NCI-H146 treated with DMSO at 0.1 percent for 48 hours (cell line): Measurements from ENCODE around the gene PRKAR2B.

Experiments used
- DNase-seq: peaks from one replicate; lab custom pipeline; 2025; ENCODE audit not compliant: unreplicated experiment; lab: John Stamatoyannopoulos, UW

Gene PRKAR2B

DNA sequence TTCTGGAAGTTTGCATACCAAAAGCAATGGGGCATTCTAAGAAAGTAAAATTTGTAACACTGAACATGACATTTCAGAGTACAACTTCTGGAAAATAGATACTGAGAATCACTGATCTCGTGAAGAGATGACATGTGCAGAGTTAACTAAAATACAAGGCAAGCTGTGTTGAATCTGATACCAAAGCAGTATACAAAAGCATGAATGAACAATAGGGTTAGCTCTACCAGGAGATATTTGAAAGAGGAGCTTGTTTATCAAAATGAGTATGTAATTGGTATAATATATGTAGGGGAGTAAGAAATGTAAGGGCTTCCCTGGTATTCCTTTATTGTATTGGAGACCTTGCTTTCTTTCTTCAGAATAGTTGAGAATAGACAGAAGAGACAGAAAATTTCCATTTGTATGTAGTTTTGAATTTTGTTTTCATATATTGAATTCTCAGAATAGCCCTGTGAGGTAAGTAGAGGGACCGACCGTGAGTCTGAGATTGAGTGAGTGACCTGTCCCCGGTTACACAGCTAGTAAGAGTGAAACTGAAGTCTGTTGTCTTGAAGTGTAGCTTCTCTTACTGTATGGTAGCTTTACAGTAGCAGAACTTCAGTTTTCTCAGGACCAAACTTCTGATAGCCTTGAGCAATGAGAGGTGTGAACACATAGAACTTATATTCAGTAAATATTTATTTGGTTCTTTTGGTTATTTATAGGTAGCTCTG, 129.3 kb downstream of the PRKAR2B start:
- no peak for DNase-seq

DNA sequence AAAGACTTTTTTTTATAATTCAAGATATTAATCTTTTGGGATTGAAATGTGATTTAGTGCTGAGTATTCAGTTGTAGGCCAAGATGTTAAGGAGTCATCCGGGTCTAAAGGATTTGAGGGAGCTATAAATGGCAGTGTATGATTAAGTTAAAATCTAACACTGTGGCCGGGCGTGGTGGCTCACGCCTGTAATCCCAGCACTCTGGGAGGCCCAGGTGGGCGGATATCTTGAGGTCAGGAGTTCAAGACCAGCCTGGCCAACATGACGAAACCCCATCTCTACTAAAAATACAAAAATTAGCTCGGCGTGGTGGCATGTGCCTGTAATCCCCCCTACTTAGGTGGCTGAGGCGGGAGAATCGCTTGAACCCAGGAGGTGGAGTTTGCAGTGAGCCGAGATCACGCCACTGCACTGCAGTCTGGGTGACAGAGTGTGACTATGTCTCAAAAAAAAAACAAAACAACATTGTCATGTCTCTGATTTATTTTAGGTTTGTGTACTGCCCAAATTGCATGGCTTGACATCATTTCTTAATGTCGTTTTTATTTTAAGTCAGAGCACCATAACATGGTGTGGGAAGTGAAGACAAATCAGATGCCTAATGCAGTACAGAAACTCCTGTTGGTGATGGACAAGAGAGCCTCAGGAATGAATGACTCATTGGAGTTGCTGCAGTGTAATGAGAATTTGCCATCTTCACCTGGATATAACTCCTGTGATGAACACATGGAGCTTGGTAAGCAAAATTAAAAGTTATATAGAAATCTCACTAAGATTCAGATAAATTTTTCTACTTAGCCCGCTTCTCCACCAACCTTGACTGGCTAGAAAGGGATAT, 135.0 kb downstream of the PRKAR2B start:
- DNase-seq = no peak

DNA sequence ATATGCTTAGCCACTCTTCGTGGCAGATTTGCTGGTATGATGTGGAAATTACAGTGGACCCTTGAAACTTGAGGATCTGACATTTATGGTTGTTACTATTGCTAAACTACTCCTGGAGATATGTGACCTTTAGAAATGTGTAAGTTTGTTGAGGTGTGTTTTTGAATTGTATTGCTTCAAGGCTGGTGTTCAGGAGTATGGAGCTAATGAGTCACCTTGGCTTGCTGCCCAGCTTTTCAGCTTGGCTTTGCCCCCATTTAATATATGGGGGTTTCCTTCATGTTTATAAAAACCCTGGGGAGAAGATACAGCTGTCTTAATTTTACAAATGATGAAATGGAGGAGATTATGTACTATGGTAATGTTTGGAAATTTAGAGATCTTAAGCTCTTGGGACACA, 135.9 kb downstream of the PRKAR2B start:
- no peak for DNase-seq

DNA sequence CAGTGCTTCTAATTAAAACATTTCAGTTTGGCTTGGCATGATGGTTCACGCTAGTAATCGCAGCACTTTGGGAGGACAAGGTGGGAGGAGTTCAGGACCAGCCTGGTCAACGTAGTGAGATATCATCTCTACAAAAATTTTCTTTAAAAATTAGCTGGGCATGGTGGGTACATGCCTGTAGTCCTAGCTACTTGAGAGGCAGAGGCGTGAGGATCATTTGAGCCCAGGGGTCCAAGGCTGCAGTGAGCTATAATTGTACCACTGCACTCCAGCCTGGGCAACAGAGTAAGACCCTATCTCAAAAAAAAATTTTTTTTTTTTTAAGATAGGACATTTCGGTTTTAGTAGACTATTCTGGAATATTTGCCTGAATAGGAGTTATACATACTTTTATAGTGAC, 136.7 kb downstream of the PRKAR2B start:
- DNase-seq = no peak

DNA sequence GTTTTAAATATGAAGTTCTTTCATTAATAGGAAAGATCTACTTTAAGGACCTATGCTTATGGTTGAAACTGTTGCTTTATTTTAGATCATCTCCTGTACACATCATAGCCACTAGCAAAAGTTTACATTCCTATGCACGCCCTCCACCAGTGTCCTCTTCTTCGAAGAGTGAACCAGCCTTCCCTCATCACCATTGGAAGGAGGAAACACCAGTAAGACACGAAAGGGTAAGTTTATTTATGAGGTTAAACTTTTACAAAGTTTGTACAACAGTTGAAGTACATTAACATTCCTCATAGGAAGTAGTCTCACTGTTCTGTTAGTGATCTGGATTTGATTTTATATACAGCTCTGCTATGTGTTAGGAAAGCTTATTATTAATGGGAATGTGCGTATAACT, 141.2 kb downstream of the PRKAR2B start:
- DNase-seq = no peak

DNA sequence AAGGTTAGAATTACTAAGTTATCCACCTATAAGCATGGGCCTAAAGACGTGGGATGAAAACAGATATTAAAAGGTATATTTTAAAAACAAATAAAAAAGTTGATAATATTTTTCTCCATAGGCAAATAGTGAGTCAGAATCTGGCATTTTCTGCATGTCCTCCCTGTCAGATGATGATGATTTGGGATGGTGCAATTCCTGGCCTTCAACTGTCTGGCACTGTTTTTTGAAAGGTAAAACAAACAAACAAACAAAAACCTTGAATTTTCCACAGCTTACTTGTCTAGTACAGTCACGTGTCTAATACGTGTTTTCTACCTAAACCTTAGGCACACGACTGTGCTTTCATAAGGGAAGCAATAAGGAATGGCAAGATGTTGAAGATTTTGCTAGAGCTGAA, 141.7 kb downstream of the PRKAR2B start:
- no peak for DNase-seq

DNA sequence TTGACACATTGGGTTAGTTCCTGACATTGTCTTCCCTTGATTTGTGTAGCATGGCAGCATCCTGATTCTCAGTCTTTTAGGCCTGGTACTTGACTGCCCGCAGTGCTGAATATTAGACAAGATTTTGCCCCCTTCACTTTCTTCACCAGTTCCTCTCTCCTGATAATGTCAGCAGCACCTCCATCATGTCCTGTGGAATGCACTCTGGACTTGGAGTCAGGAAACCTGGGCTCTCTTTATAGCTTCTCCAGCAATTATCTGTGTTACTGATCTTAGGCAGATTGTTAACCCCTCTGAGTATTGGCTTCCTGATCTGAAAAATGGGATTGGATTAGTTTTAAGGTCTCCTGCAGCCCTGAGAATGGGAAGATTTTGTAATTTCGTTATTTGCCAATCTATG, 143.3 kb downstream of the PRKAR2B start:
- DNase-seq = no peak

DNA sequence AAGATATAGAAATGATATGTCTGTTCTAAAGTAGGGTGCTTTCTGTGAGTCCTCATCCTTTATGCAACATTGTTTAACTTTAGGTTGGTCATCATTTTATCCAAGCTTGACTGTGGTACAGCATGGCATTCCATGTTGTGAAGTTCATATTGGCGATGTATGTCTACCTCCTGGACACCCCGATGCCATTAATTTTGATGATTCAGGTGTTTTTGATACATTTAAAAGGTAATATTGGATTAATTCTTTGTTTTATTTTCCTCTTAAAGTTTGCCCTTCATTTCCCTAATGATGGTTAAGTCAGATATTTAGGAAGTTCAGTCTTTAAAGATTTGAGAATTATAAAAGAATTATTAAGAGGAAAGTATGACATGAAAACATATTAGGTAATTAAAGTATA, 145.6 kb downstream of the PRKAR2B start:
- DNase-seq = no peak

DNA sequence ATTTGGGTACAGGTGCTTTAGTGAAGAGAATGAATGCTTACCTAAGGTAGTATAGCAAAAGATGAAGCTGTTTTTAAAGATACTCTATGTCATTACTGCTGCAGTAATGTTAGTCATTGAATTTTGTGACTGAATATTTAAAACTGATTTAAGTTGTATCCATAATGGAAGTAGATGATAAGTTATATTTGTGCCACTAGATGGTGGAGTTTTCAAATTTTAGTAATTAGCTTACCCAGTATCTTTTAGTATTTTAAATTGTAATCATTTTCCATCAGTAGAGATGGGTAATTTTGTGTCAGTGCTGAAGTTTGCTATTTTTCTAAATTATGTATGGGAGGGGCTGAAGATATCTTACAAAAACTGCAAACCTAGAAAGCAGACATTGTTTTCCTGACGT, 149.5 kb downstream of the PRKAR2B start:
- DNase-seq = no peak

DNA sequence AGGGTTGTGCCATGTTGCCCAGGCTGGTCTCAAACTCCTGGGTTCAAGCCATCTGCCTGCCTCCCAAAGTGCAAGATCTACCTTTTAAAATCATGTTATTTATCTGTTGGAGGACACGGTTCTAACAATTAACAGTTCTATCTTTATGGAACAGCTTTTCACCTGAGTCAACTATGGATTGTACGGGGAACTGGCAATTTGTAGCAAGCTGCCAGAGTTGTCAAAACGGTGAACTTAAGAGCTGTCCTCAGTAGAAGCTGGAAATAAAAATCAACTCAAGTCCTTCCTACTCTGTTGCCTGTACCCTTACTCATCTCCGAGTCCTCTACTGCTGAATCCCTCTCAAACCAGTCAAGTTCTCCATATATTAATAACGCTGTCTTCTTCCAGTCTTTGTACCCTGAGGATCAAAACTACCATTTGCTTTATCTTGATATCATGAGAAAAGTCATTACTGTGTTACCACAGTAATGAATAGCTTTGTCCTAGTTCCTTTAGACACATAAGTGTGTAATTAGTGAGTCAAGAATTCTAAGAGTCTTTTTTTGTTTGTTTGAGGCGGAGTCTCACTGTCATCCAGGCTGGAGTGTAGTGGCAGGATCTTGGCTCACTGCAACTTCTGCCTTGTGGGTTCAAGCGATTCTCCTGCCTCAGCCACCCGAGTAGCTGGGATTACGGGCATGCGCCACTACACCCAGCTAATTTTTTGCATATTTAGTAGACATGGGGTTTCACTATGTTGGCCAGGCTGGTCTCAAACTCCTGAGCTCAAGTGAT, 152.5 kb downstream of the PRKAR2B start:
- DNase-seq = no peak

DNA sequence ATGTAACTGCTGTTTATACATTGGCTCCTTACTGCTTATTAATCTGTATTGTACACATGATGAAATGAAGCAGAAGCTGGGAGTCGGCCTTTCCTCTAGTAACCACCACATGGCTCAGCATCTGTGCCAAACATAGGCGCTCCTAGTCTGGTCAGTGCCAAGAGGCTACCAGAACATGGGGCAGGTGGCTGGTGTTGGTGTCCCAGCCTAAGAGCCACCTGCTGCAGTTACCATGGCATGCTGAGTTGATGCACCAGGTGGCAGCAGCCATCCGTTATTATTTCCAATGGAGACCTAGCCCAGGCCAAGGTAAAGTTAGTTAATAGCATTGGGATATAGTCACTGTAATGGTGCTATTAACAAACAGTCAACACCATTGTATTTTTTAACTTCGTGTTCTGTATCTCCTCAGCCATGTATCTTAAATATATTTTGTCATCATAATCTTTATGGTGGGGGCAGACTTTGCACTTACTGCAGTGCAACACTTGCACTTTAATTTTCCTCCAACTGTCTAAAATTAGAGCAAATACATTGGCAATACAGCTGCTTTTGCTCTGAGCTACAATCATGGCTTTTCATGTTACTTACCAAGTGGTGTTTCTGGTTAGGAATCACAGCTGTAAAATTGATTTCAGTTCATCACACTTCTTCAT, 157.4 kb downstream of the PRKAR2B start:
- DNase-seq = peak; percentile 19

DNA sequence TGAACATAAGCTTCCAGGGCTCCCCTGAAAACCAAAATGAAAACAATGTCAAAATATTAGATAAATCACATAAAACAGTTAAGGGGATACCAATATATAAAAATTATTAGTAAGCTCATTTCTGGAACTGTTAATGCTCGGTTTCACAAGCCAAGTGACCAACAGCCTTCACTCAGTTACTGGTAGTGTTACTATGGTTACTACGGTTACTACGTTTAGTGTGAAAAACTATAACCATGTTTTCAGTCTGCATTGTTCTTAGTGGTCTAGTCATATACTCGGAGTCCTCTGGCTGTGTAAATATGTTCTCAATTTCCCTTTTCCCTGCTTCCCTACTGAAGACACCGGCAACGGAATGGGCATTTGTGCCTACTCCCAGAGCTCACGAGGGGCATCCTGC, 159.1 kb downstream of the PRKAR2B start:
- no peak for DNase-seq

DNA sequence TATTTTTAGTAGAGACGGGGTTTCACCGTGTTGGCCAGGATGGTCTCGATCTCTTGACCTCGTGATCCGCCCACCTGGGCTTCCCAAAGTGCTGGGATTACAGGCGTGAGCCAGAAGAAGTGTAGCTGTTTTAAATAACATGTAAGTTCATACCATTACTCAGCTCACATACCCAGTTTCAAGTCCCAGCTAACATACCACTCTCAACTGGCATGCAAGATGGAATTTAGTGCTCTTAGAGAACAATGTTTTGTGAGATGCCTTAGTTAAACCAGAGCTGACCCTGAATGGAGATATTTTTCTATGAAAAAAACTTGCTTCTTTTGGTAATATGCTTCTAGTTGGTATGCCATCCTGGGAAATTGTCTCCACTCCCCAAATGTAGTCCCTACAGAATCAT, 161.6 kb downstream of the PRKAR2B start:
- DNase-seq = no peak

DNA sequence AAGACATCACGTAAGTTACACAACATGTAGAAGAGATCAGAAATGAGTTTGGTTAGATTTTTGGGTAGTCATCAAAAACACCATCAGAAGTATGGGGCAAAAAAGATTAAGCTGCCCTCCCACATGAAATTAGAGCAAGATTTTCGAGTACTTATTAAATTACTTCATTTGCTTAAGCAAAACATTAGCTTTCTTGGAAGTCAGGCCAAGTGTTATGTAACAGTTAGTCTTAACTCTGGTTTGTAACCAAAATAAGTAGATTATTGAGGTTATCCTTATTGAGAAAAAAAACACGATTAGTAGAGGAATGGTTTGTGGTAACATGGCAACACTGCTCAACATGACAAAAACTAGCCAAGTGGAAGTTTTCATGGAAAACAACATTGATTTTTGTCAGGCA, 162.2 kb downstream of the PRKAR2B start:
- DNase-seq = no peak

DNA sequence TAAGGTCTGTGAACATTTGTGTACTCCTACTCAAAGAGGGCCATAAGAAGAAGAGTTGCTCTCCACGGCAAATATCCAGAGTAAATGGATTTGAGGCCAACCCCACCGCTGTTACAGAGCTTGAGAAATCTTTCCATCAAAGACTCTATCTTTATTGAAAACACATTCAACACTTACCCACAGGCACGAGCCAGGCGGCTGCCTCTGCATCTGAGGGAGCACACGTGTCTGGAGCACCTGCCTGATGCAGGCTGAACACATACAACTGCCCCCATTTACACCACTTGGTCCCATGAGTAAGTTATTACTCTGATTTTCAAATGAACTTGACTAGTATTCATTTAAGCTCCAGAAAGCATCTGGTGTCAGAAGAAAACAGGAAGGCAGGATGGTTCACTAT, 163.0 kb downstream of the PRKAR2B start:
- DNase-seq = no peak

DNA sequence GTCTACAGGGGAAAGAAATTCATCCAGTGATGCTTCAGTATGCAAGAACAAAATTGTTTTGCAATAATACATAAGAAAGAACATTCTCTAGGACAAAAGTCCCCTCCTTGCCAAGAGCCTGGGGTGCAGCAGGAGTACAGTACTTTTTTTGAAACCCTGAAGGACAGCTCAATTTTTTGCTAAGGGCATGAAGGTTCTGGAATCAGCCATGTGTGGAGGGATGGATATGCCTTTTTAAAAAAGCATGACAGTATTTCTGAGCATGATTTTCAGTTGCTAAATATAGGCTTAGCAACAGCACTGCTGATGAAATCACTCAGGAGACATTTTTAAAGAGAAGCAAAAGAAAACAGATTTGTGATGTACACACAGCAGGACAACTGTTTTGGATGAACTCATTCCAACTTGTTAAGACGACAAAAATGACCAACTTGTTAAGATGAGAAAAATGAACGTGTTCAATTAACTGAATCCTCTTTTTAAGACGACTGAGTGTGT, 163.6 kb downstream of the PRKAR2B start:
- no peak for DNase-seq

DNA sequence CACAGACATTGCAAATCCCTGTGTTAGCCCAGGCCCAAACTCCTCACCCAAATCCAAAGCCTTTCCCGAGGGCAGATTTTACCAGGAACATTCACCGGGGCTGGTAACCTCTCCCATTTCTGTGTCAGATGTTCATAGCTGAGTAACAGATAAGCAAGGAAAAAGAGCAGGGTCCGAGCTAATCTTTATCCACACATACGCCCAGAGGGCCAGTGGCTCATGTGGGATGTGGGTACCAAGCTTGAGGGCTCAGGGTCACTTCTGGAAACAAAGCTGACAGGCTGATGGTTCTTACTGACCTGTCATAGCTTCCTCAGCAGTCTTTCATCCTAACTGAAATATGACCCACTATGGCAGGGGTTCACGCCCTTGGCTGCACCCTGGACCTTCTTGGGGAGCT, 164.1 kb downstream of the PRKAR2B start:
- no peak for DNase-seq

DNA sequence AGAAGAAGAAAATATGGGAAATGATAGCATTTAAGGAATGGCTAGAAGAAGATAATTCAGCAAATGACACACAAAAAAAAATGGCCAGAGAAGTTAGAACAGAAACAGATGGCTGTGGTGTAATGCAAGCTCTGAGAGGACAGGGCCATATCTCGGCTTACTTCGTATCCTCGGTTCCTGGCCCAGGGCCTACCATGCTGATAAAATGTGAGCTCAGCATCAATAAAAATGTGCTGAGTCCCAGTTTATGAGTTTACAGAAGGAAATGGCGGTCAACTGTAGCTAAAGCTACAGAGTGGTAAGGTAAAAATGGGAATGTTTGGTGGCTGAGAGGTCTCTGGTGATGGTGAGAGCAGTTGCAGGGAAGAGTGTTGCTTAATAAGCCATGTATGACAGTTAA, 165.1 kb downstream of the PRKAR2B start:
- no peak for DNase-seq

DNA sequence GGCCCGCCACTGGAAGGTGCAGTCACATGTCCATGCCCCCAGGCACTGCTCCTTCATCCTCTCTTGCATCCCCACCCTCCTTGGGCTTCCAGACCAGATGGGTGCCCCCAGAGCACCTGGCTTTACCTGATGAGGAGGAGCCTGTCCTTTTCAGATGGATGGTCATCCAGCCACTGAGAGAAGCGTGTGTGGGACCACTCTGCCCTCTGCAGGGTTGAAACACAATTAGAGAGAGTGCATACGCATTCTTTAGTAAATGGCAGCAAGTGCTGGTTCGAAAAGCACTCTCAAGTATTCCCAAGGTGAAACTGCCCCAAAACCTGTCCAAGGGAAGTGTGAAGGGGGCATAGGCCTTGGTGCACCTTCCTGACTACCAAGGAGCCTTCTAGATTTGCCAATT, 165.9 kb downstream of the PRKAR2B start:
- DNase-seq = no peak
